Glomerular visceral epithelial cell (primary cell): ENCODE data around the gene TRMT61B.

Source experiments
- DNase-seq: peaks from one replicate; pipeline ENCODE4 v3.0.0-alpha.2; 2016; ENCODE audit errors: extremely low spot score

TRMT61B gene

DNA sequence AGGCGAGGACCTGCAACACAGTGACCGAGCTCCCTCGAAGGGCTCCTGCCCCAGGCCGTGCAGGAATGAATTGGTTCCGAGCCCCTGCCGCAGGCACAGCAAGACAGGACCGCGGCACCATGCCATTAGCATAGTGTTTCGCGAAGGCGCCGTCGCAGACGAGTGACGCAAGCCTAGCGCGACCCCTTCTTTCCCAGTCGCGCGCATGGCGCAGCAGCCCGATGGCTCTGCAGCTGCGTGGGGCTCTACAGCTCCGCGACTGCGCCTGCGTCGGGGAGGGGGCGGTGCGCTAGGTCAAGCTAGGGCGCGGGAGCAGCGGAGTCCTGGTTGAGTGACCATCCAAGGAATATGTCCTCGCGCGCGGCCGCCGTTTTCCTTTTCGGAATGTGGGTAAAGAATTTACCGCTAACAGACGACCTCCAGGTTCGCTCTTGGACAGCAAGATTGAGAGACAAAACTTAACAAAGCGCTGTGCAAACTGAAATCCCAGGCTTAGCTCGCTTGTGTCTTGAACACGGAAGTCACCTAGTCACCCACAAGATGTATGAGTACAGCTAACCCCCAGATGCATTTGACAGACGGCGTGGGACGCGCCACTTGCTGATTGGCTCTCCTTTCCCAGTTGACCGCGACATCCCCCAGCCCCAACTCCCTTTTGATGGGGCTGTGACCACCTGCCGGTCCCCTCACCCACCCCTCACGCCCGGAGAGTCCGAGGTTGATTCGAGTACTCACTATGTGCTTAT is at the start of gene TRMT61B:
Gene TRMT61B, minus strand, starts transcription at position 164 of the 746 bp plus-strand sequence. Its CDS starts 32 bp downstream, at position 132.
- peak; percentile 94 for DNase-seq

DNA sequence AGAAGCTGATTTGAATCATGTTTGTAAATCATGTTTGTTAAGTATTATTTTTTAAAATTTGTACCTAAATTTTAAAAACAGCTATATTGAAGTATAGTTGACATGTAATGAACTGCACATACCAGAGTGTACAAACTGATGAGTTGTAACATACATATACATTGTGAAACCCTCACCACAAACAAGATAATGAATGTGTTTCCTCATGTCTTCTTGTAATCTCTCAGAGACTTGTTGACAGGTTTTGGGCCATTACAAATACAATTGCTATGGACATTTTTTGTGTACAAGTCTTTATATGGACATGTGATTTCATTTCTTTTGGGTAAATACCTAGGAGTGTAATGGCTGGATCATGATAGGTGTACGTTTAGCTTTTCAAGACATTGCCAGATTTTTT is 45.8 kb upstream of the TRMT61B start:
- no peak for DNase-seq

DNA sequence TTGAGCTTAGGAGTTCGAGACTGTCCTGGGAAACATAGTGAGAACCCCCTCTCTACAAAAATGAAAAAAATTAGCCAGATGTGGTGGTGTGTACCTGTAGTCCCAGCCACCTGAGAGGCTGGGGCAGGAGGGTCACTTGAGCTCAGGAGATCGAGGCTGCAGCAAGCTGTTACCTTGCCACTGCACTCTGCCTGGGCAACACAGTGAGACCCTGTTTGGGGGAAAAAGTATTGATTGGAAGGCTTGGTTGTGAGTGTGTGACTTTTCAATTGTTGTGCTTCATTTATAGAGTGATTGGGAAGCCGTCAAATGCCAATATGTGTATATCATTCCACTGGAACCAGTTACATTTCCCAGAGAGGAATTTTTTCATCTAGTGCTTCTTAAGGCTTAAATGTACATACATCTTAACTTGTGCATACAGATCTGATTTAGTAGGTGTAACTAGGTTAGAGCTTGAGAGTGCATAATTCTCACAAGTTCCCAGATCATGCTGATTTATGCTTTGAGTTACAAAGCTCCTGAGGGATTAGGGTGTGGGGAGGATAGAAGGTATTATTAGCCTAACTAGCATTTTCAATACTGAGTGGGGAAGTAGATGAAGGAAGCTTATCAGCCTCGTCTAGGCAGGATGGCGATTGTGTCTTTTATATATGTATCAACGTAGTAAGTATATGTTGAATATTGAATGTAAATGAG is 39.7 kb upstream of the TRMT61B start:
- DNase-seq: no peak

DNA sequence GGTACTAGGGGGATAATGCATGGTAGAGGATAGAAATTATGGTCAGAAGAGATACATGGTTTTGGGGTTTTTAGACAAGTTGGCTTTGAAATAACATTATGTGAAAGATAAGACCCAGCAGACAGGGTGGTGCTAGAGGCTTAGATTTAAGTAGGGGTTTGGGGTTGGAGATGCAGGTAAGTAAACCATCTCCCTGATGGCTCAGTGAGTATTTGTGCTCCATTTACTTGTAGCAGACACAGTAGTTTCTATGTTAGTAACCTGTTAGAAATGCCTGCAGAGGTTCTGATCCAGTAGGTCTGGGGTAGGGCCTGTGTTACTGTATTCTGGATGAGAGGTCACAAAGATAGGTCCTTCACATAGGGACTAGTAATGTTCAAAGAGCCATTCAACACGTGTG is 38.1 kb upstream of the TRMT61B start:
- DNase-seq: no peak

- no peak for DNase-seq
These were observed 36.7 kb upstream of the TRMT61B start for GRCh38 chr2:28906821-28907220.

- DNase-seq: no peak
These were observed 36.3 kb upstream of the TRMT61B start for GRCh38 chr2:28906376-28906775.

DNA sequence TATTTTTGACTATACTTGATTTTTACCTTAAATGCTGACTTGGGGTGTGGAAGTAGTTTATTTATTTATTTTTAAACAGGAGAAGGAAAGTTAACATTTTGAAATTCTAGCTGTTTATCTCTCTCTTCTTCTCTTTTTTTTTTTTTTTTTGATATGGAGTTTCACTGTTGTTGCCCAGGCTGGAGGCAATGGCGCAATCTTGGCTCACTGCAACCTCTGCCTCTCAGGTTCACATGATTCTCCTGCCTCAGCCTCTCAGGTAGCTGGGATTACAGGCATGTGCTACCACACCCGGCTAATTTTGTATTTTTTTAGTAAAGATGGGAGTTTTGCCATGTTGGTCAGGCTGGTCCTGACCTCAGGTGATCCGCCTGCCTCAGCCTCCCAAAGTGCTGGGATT is 35.4 kb upstream of the TRMT61B start:
- no peak for DNase-seq

DNA sequence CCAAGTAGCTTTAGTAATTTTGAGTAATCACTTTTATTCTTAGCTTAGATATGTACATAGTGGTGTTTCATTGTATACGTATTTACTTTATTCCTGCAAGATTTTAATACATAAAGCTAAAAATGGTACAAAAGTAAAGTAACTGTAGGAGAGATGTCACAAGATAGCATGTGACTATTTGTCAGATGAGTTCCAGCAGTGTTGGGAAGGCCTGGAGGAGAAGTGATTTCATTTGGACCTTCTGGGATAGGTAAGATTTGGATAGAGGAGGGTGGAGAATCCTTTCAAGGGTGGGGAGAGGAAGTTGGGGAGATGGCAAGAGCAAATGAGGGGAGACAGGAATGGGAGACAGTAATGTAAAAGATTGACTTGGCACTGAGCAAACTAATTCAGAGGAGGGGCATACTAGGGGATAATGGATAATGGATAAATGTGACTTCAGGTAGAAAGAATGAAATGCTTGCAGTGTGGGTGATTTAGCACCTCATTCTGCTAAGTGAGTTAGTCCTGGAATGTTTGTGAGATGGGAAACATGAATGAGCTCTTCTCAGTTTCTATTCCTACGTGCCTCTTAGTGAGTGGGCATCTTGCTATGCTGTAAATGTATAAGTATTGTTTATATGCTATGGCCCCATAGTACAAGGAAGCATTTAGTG is 34.8 kb upstream of the TRMT61B start:
- peak; percentile 53 for DNase-seq

DNA sequence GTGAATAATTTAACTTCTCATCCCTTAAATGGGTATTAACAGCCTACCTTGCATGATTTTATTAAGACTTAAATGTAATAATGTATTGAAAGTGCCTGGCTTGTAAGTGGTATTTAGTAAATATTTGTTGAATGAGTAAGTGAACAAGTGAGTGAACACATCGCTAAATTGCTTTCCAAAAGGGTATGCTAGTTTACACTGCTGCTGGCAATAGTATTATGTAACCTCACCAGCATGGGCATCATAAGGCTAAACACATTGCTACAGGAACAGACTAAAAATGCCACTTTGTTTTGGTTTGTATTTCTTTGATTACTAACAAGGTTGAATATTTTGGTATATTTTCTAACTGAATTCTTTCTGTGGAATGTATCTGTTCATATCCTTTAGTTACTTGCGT is 34.2 kb upstream of the TRMT61B start:
- DNase-seq: peak; percentile 22

DNA sequence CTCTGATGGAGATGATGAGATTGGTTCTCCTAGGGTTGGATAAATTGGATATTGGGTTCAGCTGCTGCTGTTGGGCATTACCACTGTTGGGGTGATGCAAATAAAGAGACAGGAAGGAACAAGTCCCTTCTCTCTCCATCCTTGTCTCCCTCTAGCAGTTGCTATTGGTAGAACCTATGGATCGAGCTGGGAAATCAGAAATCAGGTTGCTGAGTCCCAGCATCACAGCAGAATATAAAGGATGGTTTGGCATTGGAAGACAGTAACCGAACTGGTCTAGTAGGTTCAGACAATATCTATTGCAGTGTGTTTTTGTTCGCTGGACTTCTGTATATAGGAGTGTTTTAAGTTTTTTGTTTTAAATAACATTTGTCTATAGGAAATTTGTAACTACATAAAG is 32.5 kb upstream of the TRMT61B start:
- DNase-seq: no peak

GRCh38 chr2:28901841-28902240 is 31.7 kb upstream of the TRMT61B start:
- DNase-seq: no peak

GRCh38 chr2:28901202-28901601 is 31.1 kb upstream of the TRMT61B start:
- DNase-seq: no peak

DNA sequence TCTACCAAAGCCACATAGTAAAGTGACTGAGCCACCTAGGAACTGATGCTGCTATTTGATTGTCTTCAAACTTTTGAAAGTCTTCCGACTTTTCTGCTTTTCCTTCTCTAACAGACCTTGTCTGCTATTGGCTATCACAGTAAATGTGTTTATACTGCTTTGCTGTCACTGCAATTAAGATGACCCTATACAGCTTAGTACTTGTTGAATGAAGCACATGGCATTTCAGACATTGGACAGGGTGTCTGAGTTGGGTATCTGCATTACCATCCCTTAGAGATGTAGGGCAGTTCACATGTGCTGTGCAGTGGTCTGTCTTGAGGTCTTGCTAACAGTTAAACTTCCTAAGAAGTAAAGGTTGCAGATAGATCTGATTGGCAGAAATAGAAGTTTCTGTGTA is 27.9 kb upstream of the TRMT61B start:
- DNase-seq: no peak

GRCh38 chr2:28896906-28897305 is 26.8 kb upstream of the TRMT61B start:
- DNase-seq: peak; percentile 11

DNA sequence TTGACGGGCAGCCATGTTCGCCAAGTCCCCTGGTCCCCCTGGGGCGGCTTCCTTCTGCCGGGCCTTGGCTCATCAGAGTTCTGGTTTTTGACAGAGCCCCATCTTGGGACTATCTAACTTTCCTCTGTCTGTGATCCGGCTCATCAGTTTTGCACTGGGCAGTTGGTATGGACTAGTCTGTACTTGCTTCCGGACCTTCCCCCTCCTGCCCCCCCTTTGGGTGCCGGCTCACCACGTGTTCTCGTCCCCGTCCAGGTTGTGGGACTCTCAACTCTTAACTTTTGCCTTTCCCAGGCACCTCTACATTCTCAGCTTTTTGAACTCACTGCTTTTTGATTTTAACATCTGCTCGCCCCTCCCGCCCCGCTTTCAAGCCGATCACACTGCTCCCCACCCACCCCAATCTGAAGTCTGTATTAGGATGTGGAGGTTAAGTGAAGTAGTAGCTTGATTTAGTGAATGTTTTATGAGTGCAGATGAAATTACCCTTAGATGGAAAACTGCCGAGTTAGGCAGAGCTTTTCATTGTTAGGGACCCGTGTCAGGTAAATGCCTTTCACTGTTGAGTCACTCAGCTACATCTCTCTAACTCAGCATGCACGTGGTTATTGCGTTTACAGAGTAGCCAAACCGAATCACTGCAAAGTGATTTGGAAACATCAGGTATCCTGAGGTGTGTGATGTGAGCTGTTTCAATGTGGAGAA is 25.2 kb upstream of the TRMT61B start:
- peak; percentile 21 for DNase-seq

DNA sequence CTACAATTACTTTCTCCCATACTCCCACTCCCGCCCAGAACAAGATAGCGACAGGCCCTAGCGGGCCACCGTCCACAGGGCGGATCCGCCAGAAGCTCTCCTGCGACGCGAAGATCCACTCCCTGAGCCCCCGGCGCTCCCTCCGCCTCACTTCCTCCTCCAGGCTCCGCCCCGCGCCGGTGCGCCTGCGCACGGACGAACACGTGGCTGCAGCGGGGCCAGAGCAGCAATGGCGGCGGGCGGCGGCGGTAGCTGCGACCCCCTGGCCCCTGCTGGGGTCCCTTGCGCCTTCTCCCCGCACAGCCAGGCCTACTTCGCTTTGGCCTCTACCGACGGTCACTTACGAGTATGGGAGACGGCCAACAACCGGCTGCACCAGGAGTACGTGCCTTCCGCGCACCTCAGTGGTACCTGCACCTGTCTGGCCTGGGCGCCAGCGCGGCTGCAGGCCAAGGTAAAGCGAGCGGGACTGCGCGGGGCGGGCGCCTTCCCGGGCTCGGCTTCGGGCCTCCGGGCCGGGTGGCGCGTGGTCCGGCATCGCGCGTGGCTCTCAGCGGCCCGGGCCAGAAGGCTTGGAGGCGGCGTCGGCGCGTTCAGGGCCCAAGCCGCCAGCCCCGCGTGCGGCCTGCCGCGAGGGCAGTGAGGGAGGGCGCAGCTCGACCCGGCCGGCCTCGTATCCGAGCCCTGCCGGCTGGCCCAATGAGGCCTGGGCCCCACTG is 24.5 kb upstream of the TRMT61B start, which contains the start of gene WDR43:
Gene WDR43, plus strand, starts transcription at position 198 of the 719 bp plus-strand sequence. Its CDS starts 32 bp downstream, at position 230.
- peak; percentile 98 for DNase-seq

GRCh38 chr2:28893488-28893887 is 23.4 kb upstream of the TRMT61B start:
- no peak for DNase-seq

- DNase-seq: no peak
These were observed 10.1 kb upstream of the TRMT61B start for GRCh38 chr2:28880193-28880592.

DNA sequence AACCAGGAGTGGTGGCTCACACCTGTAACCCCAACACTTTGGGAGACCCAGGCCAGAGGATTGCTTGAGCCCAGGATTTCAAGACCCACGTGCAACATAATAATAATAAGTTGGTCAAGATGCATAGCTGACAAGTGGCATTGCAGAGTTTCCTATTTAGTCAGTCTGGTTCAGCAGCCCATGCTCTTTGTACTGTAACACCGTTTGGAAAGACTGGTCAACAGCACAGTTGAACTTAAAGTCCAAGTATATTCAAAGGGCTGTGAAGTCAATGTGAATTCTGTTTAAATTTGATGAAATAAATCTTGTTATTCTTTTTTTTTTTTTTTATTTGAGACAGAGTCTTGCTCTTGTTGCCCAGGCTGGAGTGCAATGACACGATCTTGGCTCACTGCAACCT is 1.5 kb upstream of the TRMT61B start:
- no peak for DNase-seq

DNA sequence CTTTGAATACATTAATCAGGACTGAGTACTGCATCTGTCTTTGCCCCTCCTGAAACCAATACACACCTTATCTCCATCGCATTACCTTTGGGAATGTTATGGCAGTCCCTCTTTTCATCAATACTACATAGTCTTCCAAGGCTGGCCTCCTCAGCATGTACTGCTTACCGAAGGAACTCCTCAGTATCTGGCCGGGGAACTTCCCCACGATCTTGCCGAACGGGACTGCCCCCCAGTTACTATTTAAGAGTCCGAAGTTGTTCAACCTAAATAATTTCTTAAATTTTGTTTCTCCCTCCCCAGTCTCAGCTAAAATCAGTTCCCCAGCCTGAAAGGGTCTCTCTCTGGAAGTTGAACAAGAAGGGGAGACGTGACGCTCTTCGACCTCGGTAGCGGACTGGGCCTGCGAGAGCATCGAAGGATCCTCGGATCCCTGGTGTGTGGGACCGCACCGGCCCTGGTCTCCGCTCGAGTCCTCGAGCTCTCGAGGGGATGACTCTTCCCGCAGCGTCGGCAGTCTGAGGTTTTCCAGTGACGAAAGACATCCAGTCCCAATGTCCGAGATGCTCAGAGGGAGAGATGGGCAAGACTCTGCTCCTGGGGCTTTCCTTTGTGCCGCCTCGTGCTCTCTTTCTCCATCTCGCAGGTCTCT is 489 bp downstream of the TRMT61B start:
- DNase-seq: no peak

GRCh38 chr2:28868611-28869010 is 1.5 kb downstream of the TRMT61B start:
- DNase-seq: no peak
